Fibroblast of peridontal ligament (primary cell): ENCODE results near the gene STK32C.
"Not testable (repeated sequence)": the region's sequence is repeated elsewhere in the genome, so short reads cannot be mapped to it uniquely, and the experiment has no call there.

Experiments used
- DNase-seq: peaks from one replicate; pipeline ENCODE4 v3.0.0-alpha.2; 2010; ENCODE audit errors: extremely low read depth

Gene STK32C

DNA sequence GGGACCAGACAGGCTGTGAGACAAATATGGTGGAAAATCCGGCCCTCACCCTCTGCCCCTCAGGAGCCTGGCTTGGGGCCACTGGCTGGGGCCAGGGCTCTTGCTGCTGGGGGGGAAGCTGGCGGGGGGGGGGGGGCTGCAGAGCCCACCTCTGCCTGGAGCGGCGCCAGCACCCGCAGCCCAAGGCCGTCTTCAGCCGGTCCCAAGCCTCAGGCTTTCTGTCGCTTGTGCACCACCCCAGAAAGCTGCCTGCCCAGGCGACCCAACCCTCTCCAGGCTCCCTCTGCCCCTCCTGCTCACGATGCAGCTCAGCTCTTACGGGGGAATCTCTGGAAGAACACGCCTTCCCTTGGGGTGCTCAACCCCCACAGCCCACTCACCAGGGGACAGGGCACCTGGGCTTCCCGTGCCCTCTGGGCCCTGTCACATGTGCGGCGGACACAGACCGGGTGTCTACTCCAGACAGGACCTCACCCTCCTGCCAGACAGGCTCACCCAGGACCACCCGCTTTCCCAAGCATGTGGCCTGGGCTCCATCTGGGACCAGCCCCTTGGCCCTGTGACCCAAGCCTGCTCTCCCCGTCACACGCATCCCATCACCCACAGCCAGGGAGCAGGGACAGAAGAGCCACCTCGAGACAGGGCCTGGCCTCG is 77.1 kb downstream of the STK32C start:
- no peak for DNase-seq

DNA sequence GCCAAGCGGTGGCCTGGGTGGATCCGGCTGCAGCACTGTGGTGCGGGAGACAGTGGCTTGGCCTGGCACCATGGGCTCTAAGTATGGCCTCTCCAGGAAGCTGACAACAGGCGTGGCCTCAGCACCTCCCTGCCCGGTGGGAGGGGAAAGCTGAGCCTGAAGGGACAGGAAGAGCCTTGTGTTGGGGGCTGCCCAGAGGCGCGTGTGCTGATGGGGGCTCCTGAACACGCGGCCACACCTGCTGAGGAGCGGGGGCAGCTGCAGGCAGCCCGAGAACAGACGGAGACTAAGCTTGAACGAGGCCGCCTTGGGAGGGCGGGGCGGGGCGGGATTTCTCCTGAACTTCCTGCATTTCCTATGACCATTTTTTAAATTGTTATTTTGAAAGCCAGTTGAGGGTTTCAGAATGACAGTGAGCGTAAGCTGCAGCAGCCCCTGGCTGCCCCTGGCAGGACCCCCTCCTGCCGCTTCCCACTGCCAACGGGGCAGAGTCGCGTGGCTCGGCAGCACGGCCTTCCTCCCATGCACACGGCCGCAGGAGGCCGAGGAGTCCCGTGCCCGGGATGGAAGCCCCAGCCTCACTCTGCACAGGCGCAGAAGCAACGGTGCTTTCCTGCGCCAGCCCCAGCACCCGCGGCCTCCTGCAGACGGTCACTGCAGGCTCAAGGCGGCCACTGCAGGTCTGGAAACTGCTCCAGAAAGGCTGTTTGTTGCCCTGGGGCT is 77.8 kb downstream of the STK32C start:
- no peak for DNase-seq

DNA sequence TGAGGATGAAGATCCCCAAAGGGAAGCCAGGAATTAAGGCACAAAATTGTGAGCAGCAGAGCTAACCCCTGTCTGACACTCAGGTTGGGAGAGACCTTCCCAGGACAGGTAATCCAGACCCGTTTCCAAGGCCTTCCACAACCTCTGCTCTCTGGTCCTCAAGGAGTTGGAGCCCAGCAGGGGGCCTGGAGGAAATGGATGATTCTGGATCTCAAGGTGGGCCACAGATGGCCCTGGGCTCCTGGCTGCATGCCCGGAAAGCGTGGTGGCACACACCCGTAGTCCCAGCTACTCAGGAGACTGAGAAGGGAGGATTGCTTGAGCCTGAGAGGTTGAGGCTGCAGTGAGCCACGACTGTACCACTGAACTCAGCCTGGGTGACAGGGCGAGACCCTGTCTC is 78.7 kb downstream of the STK32C start:
- no peak for DNase-seq

DNA sequence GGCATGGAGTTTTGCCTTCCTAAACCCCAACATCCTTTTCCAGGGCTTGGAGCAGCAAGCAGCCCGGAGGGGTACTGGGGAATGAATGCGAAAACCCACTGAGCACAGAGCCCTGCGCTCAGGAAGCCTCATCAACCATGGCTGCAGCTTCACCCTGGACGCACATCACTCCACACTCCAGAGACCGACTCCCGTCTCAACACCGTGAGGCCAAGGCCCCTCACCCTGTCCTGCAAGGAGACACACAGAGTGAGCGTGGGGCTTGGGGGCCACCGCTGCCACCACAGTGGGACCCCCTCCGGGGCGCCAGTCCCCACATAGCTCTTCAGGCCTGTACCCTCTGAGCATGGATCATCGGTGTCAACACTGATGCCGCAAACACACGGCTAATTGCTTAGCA is 79.1 kb downstream of the STK32C start:
- DNase-seq = no peak

DNA sequence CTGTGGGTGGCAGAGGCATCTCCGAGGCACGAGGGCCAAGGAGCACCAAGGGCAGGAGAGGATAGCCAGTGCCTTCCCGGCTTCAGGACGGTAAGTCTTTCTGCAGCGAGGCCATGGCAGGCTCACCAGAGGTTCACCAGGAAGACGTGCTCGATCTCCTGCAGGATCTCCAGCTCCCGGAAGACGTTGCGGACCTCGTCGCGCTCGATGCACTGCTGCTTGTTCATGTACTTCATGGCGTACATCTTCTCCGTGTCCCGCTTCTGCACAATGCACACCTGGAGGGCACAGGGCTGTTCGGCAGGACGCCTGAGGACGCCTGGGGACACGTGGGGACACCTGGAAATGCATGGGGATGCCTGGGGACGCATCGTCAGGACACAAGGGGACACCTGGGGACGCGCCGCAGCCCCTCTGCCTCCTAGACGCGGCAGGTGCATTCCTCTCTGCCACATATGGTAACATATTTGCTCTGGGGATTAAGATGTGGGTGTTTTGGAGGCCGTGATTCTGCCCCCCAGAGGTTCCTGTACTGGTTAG is 79.8 kb downstream of the STK32C start:
- DNase-seq = no peak

DNA sequence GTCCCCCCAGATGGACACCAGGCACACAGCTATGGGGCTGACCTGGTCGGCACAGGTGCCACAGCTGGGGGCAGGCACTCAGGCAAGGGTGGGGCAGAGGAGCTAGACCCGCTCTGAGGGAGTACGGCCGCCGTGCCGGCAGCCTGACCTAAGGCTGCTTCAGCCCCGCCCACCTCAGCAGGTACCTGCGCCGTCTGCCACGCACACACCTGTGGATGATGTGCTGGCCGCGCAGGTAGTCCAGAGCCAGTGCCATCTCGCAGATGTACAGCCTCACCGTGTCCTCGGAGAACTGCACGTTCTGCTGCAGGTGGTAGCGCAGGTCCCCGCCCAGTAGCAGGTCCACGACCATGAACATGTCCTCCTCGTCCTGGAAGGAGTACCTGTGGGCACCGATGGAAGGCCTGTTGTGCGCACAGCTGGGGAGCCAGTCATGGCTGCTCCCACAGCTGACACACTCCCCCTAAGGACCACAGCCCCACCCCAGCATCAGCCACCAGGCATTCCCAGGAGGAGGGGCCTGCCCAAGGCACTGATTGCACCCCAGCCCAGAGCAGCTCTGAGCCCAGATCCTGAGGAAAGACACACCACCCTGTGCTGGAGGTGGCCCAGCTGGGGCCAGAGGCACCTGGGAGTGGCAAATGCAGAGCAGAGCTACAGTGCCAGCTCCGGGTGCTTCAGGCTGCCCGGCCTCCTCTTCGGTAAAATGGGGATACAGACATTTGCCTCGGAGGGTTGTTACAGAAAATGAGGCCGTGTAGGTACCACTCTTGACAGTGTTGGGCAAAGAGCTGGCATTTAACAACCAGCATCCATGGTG is 81.0 kb downstream of the STK32C start:
- no peak for DNase-seq

DNA sequence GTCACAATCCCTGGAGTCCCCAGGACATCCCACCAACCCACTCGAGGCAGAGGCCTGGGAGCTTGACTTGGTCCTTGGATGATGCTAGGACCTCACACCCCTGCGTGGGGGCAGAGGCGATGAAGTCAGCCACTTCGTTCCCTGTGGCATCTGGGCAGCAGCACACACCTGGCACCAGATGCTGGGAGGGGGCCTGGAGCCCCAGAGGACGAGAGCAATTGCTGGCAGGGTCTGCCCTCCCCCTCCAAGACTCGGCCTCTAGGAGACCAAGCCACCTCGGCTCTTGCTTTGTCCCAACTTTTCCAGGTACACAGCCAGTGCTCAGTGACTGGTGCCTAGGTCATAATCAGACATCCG is 81.9 kb downstream of the STK32C start:
- DNase-seq = no peak

DNA sequence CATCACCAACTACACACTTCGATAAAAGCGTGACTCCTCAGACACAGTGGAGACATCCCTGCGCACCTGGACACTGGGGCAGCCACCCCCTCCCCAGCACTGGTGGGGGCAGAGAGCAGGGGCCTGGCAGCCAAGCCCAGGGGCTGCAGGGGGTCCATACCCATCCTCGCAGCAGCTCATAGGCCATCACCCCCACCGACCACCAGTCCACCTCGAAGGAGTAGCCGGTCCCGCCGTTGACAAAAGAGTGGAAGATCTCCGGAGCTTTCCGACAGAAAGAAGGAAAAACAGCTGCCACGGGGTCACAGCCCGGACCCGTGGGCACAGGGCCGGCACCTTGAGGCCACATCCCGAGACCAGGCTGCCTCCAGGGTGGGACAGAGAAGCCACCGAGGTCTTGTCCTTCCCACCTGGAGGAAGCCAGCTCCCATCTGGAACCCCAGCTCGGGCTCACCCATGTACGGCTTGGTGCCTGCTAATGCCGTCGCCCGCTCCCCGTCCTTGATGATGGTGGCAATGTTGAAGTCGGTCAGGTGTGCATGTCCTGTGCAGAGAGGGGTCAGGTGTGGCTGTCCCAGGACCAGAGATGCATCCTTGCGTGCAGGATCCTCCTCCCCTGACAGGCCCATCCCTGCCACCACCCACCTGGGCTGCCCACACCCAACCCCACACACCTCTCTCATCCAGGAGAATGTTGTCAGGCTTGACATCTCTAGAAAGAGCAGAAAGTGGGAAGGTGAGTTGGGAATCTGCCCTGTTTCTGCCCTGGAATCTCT is 82.5 kb downstream of the STK32C start:
- DNase-seq = no peak

DNA sequence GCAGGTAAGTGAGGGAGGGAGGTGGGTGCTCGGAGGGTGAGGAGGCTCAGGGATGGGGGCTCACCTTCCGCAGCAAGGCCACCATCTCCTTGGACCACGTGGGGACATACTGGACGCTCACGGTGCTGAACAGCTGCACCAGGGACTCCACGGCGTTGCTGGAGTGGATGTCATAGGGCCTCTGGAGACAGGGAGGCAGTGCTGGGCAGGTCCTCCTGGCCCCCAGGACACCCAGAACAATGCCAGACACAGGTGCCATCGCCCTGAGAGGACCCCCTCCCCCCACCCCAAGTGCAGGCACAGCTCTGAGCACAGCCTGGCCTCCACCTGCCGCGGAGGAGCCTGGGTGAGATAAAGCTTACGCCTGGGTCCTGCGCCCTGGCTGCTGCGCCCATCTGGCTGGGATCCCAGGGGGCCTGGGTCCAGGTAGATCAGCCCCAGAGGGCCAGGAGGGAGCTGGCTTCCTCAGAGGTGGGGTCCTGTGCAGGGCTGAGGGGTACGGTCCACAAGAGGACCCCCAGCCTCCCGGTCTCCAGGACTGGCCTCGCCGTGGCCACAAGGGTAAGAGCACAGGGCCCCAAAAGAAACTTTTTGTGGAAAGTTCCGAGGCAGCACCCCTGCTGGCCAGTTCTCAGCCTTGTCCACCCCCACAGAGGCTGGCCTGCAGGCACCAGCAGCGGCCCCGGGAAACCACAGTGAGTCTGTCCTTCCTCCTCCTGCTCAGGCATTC is 83.2 kb downstream of the STK32C start:
- no peak for DNase-seq

DNA sequence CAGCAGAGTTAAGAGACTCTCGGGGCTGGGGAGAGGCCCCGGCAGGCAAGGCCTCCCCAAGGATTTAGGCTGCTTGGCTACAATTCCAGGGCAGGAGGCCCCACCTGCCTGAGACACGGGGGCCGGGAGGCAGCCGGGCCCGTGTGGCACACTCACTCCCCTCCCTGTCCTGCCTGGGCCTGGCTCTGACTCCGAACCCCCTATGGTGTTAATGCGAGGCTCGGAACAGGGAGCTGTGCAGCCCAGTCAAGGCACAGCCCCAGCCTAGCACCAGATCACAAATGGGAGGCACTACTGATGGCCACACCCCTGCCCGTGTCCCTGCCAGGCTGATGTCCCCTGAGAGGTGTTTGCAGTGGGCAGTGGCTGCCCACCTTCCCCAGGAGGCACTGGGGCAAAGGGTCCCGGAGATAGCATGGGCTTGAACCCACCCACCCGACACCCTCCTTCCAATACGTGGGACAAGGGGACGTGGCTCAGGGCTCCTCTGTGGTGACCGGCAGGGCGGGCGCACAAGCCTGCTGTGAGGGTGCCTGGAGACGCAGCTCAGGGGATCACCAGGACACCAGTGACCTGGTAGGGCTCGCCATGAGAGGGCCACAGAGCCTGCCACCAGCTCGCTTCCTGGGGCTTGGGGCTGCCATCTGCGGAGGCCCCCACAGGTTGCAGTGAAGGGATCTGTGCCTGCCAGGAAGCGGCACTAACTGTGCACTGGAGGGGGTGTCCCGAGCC is 84.0 kb downstream of the STK32C start:
- no peak for DNase-seq

DNA sequence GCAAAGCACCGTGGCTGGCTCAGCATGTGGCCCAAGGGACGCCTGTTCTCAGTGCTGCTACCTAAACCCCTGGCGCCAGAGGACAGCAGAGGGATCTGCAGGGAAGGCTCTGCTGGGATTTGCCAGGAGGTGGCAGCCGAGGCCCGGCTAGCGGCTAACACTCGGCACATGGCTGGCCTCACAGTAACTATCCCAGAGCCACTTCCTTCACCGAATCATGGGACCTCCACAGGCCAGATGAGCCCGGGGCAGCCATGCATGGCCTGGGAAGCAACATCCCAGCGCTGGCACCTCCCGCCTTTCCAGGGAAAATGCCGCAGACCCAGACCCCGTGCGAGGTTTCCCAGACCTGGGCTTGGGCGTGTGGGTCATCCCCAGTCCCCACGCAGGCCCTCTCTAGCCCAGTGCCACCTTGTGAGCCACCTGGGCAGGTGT is 84.6 kb downstream of the STK32C start:
- peak; percentile 71 for DNase-seq

DNA sequence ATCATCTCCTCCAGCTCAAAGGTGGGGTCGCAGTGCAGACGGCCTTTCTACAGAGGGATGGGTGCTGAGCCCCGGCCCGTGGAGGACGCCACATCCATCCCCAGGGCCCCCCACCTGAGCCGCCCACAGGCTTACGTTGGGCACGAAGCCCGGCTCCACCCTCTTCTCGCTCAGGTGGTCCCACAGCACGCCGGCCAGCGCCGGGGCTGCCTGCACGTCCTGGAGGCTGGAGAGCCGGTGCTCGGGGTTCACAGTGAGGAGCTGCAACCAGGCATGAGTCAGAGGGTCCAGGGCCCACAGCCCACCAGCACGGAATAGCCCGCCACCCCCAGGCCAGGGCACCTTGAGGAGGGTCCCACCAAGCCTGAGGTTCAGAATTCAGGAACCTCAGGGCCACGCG is 85.0 kb downstream of the STK32C start:
- no peak for DNase-seq

DNA sequence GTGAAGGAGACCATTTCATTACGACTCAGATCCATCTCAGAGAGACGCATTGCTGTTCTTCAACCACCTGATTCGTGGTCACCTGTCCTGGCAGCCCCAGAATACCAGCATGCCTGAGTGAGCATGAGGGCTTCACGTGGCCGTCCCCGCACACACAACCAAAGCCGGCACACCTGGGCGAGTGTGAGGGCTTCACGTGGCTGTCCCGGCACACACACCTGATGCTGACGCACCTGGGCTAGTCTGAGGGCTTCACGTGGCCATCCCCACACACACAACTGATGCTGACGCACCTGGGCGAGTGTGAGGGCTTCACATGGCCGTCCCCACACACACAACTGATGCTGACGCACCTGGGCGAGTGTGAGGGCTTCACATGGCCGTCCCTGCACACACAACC is 86.8 kb downstream of the STK32C start:
- not testable (repeated sequence) for DNase-seq

DNA sequence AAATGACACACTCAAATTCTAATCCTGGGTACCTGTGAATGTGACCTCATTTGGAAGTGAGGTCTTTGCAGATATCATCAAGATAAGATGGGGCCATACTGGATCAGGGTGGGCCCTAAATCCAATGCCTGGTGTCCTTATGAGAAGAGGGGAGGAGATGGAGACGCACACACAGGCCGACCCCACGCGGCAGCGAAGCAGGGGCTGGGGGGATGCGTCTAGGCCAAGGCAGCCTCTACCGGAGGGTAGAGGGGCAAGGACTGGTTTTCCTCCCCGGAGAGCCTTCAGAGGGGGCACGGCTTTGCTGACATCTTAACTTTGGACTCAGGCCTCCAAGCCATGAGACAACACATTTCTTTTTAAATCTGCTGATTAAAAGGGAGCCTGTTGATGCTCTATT is 87.7 kb downstream of the STK32C start:
- DNase-seq = no peak

DNA sequence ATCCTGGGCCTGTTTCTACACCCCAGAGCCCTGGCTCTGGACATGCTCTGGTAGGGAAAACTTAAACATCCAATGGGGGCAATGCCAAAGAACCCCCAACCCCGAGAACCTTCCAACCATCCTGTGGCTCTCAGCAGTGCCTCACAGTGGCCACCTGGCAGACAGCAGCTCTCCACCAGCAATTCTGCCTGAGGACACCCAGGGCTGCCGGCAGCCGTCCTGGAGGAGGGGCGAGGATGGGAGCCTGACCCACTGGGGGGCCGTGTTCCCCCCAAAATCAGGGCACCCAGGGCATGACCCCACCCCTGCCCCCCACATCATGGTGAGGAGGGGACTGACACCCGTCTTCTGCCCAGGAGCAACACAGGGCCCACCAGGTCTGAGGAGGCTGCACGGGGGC is 88.3 kb downstream of the STK32C start:
- no peak for DNase-seq

DNA sequence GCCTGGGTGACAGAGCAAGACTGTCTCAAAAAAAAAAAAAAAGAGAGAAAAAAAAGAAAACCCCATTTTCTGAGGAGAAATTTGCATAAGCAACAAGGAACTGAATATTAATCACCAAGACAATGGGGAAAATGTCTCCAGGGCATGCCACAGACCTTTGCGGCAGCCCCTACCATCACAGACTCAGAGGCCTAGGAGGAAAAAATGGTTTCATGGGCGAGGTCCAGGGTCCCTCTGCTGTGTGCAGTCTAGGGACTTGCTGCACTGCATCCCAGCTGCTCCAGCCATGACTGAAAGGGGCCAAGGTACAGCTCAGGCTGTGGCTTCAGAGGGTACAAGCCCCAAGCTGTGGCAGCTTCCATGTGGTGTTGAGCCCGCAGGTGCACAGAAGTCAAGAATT is 91.3 kb downstream of the STK32C start:
- DNase-seq = not testable (repeated sequence)

DNA sequence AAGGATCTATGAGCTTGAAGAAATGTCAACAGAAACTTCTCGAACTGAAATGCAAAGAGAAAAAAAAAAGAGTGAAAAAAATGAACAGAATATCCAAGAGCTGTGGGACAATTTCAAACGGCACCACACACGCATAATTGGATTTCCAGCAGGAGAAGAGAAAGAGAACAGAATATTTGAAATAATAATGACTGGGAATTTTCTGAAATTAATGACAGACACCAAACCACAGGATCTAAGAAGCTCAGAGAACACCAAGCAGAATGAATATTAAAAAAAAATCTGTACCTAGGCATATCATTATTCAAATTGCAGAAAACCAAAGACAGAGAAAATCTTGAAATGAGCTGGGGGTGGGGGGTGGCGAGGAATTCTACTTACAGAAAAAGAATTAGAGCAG is 93.8 kb downstream of the STK32C start:
- DNase-seq = no peak

DNA sequence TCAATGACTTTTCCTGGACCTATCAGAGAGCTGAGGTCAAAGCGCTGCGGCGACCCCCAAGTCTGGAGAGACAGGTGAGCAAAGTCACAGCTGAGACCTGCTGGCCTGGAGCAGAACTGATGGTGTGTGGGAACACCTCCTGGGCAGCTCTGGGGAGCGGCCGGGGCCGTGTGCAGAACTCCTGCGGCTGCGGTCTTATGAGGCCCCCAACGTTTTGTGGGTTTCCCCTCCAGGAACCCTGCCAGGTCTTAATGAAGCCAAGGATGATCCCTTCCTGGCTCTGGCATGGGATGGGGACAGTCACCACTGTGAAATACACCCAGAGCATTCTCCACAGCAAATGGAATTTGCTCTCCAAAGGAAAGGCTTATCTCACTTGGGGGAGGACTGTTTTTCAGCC is 94.9 kb downstream of the STK32C start:
- DNase-seq = no peak

DNA sequence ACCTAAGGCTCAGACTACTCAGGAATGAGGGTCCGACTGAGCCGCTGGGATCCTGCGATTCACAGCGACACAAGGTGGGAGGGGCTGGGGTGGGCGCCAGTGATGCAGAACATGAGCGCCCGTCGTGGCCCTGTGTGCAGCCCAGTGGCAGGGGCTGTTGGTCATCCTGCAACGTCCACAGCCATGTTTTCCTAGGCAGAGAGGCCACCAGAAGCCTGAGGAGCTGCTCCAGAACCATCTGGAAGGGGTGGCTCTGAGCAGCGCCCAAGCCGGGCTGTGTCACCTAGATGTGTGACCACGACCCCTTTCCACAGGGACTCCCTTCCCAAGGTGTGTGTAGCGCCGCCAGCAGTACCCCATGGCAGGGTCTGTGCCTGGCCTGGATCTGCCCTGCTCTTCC is 96.5 kb downstream of the STK32C start:
- no peak for DNase-seq

DNA sequence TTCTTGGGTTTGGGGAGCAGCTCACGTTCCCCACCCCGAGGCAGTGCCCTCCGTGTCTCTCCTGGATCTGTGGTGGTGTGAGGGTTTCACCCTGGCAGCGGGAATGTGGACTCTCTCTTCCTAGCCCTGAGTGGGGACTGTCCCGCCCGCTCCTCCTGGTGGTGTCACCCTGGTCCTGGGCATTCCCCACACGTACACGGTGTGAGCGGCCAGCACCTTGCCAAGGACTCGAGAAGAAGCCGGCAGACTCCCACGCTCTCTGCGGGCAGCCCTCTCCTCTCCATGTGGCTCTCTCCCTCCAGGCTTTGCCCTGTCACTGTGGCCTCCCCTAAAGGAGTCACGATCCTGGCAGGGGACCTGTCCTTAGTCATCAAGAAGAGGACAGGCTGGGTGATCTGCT is 97.0 kb downstream of the STK32C start:
- DNase-seq = no peak
